ENCODE data around the gene CST5. TPM values are rescaled to one million over a fixed set of nuclear protein-coding genes. Genes with fewer than 3 reads are reported as not detected.

CST5 gene
- total RNA-seq, 2 experiments from 2014 or later: not detected

DNA sequence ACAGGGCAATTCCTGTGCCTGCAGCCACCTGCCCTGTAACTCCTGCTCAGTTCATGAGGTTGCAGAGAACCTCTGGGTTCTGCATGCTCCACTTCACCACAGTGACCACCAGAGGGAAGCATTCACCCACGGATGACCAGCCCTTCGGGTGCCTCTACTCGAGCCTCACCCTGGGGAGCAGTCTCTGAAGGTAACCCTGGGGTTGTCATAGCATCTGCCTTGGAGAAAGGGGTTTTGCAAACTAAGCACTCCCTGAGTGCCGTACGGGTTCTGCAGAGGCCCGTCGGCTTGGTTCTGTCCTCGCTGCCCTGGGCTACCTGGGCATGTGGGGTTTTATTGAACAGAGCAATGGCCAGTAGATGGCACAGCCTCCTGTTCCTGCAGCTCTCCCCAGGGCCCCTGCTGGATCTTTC, 10.2 kb upstream of the CST5 start:
- Histone ChIP-seq H3K4me1 (ENCODE audit: insufficient read depth, low read length, poor library complexity, severe bottlenecking) (no peaks in the 10 kb centered on the region), H4K20me1 (ENCODE audit: insufficient read depth, low read length) (no peaks in the 10 kb centered on the region), H3K4me3 (ENCODE audit: low read depth, low read length, poor library complexity, severe bottlenecking) (no peak overlapping the region), H3K9me2 (ENCODE audit: insufficient read depth, low read length) (no peaks in the 10 kb centered on the region), H3K9me3 (ENCODE audit: low read length) (no peaks in the 10 kb centered on the region), H3K27ac (ENCODE audit: low read depth, low read length, poor library complexity, severe bottlenecking) (no peak overlapping the region), H2AFZ (ENCODE audit: low read length) (no peak overlapping the region), H3K4me2 (ENCODE audit: low read length) (no peak overlapping the region), H3K79me2 (ENCODE audit: insufficient read depth, low read depth, low read length) (no peaks in the 10 kb centered on the region), H3K36me3 (ENCODE audit: insufficient read depth, low read length) (no peaks in the 10 kb centered on the region)
- TF ChIP-seq, protein P1, sequence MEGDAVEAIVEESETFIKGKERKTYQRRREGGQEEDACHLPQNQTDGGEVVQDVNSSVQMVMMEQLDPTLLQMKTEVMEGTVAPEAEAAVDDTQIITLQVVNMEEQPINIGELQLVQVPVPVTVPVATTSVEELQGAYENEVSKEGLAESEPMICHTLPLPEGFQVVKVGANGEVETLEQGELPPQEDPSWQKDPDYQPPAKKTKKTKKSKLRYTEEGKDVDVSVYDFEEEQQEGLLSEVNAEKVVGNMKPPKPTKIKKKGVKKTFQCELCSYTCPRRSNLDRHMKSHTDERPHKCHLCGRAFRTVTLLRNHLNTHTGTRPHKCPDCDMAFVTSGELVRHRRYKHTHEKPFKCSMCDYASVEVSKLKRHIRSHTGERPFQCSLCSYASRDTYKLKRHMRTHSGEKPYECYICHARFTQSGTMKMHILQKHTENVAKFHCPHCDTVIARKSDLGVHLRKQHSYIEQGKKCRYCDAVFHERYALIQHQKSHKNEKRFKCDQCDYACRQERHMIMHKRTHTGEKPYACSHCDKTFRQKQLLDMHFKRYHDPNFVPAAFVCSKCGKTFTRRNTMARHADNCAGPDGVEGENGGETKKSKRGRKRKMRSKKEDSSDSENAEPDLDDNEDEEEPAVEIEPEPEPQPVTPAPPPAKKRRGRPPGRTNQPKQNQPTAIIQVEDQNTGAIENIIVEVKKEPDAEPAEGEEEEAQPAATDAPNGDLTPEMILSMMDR (conservative IDR thresholded peaks at IDR 0.05; ENCODE audit: low read length): peak; percentile 69
- TF ChIP-seq EZH2phosphoT487 (IDR thresholded peaks at IDR 0.05; ENCODE audit: borderline replicate concordance, low read depth, low read length): no peak
- BruUV-seq (replicated peaks): no TSS peak
- ChIA-PET POLR2A (no interaction called here), CTCF (ENCODE audit: unreplicated experiment) (interaction anchor here (0.6 kb wide), 1 partner anchor 113 kb away, joined by 3 read pairs; no protein-coding TSS in a partner anchor)
- peak; percentile 37 for DNase-seq (ENCODE audit: low spot score)
- intact Hi-C loops (cut with micrococcal nuclease; ENCODE audit: unreplicated experiment): loop anchor here (5.0 kb wide), 1 partner anchor 108 kb away; no protein-coding TSS in a partner anchor

DNA sequence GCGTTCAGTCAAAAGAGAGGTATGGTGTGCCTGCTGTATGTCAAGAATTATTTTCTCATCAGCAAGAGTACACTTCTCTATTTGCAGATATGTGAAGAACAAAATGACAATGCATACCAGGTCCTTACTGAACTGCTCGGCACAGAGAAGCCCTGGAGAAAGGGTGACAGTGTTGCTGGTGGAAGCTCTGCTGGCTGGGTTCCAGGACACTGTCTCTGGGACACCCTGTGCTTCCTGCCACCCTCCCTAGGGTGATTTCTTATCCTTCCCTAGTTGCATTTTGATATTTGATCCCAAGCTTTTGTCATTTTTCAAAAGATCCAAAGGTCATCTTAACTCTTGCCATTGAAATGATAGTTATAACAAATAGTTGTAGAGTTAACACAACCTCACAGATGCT, 8.3 kb upstream of the CST5 start:
- H3K9me3 ChIP-seq (ENCODE audit: low read length): no peaks in the 10 kb centered on the region
- H3K27ac ChIP-seq (ENCODE audit: low read depth, low read length, poor library complexity, severe bottlenecking): no peak overlapping the region
- TF ChIP-seq EZH2phosphoT487 (IDR thresholded peaks at IDR 0.05; ENCODE audit: borderline replicate concordance, low read depth, low read length): no peak
- TF ChIP-seq, protein P1 (conservative IDR thresholded peaks at IDR 0.05; ENCODE audit: low read length): no peak
- no peaks in the 10 kb centered on the region for H3K79me2 ChIP-seq (ENCODE audit: insufficient read depth, low read depth, low read length)
- POLR2A ChIA-PET: no interaction called here
- H3K36me3 ChIP-seq (ENCODE audit: insufficient read depth, low read length): no peaks in the 10 kb centered on the region
- CTCF ChIA-PET (ENCODE audit: unreplicated experiment): no interaction called here
- intact Hi-C loops (cut with micrococcal nuclease; ENCODE audit: unreplicated experiment): loop anchor here (5.0 kb wide), 1 partner anchor 109 kb away; no protein-coding TSS in a partner anchor
- no peaks in the 10 kb centered on the region for H3K4me1 ChIP-seq (ENCODE audit: insufficient read depth, low read length, poor library complexity, severe bottlenecking)
- no peak for DNase-seq (ENCODE audit: low spot score)
- no peak overlapping the region for H3K4me2 ChIP-seq (ENCODE audit: low read length)
- no peak overlapping the region for H2AFZ ChIP-seq (ENCODE audit: low read length)
- H3K9me2 ChIP-seq (ENCODE audit: insufficient read depth, low read length): no peaks in the 10 kb centered on the region
- no peak overlapping the region for H3K4me3 ChIP-seq (ENCODE audit: low read depth, low read length, poor library complexity, severe bottlenecking)
- H4K20me1 ChIP-seq (ENCODE audit: insufficient read depth, low read length): no peaks in the 10 kb centered on the region
- BruUV-seq (replicated peaks): no TSS peak

DNA sequence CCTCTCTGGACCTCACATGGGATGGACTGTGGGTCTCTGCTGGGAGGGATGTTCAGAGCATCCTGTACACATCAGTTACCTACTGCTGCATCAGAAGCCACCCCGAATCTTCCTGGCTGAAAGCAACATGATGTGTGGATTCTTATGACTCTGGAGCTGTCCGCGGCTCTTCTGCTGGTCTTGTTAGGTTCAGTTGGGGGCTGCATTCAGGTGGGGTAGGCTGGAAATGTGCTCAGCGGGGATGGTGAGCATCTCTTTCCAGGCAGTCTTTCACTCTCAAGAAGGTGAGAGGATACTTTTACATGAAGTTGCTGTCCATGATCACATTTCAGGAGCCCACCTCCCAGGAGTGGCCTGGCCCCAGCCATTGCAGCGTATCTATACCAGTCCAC, 5.2 kb upstream of the CST5 start:
- no peak for DNase-seq (ENCODE audit: low spot score)
- H3K36me3 ChIP-seq (ENCODE audit: insufficient read depth, low read length): no peaks in the 10 kb centered on the region
- H3K4me2 ChIP-seq (ENCODE audit: low read length): no peak overlapping the region
- CTCF ChIA-PET (ENCODE audit: unreplicated experiment): no interaction called here
- POLR2A ChIA-PET: no interaction called here
- no peaks in the 10 kb centered on the region for H3K9me3 ChIP-seq (ENCODE audit: low read length)
- BruUV-seq (replicated peaks): no TSS peak
- H3K4me1 ChIP-seq (ENCODE audit: insufficient read depth, low read length, poor library complexity, severe bottlenecking): no peaks in the 10 kb centered on the region
- no peaks in the 10 kb centered on the region for H3K9me2 ChIP-seq (ENCODE audit: insufficient read depth, low read length)
- H3K4me3 ChIP-seq (ENCODE audit: low read depth, low read length, poor library complexity, severe bottlenecking): no peak overlapping the region
- H3K79me2 ChIP-seq (ENCODE audit: insufficient read depth, low read depth, low read length): no peaks in the 10 kb centered on the region
- no peak overlapping the region for H3K27ac ChIP-seq (ENCODE audit: low read depth, low read length, poor library complexity, severe bottlenecking)
- H2AFZ ChIP-seq (ENCODE audit: low read length): no peak overlapping the region
- no peaks in the 10 kb centered on the region for H4K20me1 ChIP-seq (ENCODE audit: insufficient read depth, low read length)
- intact Hi-C loops (cut with micrococcal nuclease; ENCODE audit: unreplicated experiment): loop anchor here (5.0 kb wide), 1 partner anchor 113 kb away; no protein-coding TSS in a partner anchor
- no peak for TF ChIP-seq EZH2phosphoT487 (IDR thresholded peaks at IDR 0.05; ENCODE audit: borderline replicate concordance, low read depth, low read length)
- TF ChIP-seq, protein P1 (conservative IDR thresholded peaks at IDR 0.05; ENCODE audit: low read length): no peak

Measured in OCI-LY7 (cell line).